Measurements from ENCODE around the gene LYRM4. TPM values are rescaled to one million over a fixed set of nuclear protein-coding genes. Genes with fewer than 3 reads are reported as not detected.

LYRM4 gene
- total and polyA plus RNA-seq, 9 of the 15 experiments (the other 6 are each of a cell fraction or from before 2014, with no cell fraction given), result 24.2 to 69.4 (median 41.8) TPM

DNA sequence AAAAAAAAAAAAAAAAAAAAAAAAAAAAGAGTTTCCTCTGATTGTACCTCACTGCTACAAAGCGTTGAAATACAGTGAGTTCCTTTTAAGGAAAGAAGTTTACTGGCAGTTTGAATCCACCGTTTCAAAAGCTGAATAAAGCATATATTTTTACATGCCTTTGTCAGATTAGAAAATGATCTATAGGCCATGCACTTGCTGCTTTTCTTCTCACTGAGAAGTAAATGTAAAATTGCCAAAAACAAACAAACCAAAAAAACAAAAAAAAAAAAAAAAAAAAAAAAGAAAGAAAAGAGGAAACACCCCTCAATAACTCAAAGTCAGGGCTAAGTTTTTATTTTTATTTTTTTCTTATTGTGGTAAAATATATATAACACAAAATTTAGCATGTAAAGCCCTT lies 81.9 kb downstream of the LYRM4 start (continued):
- TF ChIP-seq, protein P1, sequence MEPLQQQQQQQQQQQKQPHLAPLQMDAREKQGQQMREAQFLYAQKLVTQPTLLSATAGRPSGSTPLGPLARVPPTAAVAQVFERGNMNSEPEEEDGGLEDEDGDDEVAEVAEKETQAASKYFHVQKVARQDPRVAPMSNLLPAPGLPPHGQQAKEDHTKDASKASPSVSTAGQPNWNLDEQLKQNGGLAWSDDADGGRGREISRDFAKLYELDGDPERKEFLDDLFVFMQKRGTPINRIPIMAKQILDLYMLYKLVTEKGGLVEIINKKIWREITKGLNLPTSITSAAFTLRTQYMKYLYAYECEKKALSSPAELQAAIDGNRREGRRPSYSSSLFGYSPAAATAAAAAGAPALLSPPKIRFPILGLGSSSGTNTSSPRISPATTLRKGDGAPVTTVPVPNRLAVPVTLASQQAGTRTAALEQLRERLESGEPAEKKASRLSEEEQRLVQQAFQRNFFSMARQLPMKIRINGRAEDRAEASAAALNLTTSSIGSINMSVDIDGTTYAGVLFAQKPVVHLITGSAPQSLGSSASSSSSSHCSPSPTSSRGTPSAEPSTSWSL (CRISPR knock-in tag; IDR thresholded peaks at IDR 0.05; ENCODE audit: borderline replicate concordance), result no peak
- TF ChIP-seq, protein P2, sequence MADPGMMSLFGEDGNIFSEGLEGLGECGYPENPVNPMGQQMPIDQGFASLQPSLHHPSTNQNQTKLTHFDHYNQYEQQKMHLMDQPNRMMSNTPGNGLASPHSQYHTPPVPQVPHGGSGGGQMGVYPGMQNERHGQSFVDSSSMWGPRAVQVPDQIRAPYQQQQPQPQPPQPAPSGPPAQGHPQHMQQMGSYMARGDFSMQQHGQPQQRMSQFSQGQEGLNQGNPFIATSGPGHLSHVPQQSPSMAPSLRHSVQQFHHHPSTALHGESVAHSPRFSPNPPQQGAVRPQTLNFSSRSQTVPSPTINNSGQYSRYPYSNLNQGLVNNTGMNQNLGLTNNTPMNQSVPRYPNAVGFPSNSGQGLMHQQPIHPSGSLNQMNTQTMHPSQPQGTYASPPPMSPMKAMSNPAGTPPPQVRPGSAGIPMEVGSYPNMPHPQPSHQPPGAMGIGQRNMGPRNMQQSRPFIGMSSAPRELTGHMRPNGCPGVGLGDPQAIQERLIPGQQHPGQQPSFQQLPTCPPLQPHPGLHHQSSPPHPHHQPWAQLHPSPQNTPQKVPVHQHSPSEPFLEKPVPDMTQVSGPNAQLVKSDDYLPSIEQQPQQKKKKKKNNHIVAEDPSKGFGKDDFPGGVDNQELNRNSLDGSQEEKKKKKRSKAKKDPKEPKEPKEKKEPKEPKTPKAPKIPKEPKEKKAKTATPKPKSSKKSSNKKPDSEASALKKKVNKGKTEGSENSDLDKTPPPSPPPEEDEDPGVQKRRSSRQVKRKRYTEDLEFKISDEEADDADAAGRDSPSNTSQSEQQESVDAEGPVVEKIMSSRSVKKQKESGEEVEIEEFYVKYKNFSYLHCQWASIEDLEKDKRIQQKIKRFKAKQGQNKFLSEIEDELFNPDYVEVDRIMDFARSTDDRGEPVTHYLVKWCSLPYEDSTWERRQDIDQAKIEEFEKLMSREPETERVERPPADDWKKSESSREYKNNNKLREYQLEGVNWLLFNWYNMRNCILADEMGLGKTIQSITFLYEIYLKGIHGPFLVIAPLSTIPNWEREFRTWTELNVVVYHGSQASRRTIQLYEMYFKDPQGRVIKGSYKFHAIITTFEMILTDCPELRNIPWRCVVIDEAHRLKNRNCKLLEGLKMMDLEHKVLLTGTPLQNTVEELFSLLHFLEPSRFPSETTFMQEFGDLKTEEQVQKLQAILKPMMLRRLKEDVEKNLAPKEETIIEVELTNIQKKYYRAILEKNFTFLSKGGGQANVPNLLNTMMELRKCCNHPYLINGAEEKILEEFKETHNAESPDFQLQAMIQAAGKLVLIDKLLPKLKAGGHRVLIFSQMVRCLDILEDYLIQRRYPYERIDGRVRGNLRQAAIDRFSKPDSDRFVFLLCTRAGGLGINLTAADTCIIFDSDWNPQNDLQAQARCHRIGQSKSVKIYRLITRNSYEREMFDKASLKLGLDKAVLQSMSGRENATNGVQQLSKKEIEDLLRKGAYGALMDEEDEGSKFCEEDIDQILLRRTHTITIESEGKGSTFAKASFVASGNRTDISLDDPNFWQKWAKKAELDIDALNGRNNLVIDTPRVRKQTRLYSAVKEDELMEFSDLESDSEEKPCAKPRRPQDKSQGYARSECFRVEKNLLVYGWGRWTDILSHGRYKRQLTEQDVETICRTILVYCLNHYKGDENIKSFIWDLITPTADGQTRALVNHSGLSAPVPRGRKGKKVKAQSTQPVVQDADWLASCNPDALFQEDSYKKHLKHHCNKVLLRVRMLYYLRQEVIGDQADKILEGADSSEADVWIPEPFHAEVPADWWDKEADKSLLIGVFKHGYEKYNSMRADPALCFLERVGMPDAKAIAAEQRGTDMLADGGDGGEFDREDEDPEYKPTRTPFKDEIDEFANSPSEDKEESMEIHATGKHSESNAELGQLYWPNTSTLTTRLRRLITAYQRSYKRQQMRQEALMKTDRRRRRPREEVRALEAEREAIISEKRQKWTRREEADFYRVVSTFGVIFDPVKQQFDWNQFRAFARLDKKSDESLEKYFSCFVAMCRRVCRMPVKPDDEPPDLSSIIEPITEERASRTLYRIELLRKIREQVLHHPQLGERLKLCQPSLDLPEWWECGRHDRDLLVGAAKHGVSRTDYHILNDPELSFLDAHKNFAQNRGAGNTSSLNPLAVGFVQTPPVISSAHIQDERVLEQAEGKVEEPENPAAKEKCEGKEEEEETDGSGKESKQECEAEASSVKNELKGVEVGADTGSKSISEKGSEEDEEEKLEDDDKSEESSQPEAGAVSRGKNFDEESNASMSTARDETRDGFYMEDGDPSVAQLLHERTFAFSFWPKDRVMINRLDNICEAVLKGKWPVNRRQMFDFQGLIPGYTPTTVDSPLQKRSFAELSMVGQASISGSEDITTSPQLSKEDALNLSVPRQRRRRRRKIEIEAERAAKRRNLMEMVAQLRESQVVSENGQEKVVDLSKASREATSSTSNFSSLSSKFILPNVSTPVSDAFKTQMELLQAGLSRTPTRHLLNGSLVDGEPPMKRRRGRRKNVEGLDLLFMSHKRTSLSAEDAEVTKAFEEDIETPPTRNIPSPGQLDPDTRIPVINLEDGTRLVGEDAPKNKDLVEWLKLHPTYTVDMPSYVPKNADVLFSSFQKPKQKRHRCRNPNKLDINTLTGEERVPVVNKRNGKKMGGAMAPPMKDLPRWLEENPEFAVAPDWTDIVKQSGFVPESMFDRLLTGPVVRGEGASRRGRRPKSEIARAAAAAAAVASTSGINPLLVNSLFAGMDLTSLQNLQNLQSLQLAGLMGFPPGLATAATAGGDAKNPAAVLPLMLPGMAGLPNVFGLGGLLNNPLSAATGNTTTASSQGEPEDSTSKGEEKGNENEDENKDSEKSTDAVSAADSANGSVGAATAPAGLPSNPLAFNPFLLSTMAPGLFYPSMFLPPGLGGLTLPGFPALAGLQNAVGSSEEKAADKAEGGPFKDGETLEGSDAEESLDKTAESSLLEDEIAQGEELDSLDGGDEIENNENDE (IDR thresholded peaks at IDR 0.05; ENCODE audit: low read depth, low read length), result no peak
- TF ChIP-seq MEF2D (tag; conservative IDR thresholded peaks at IDR 0.05; ENCODE audit: low read depth), result no peak

All from K562 (cell line).